Transverse colon (tissue), 4 donors: ENCODE data around the gene MMRN2.

Experiments used
- EP300 ChIP-seq: sonication (generic); formaldehyde crosslinking; IDR thresholded peaks from one replicate; pipeline ENCODE4 v1.6.1; 2017; ENCODE audit warnings: antibody characterized with exemption, low read depth
- POLR2A ChIP-seq: fragments of 450-650 bp; IDR thresholded peaks from one replicate; pipeline ENCODE4 v1.6.1; 2016; ENCODE audit warnings: antibody characterized with exemption, mild to moderate bottlenecking, moderate library complexity
- POLR2AphosphoS5 ChIP-seq, 3 donors: sonication (generic); formaldehyde crosslinking; IDR thresholded peaks; one replicate each; pipeline ENCODE4 v1.6.1; 2016; ENCODE audit warnings: antibody characterized with exemption in 3 of 3
- TF ChIP-seq, protein P1 (sequence below), 5 experiments: fragments of 200-600 bp in 3 of 5; fragments of 450-650 bp in 2 of 5; sonication (generic) in 3 of 5; IDR thresholded peaks; 1 replicate in 2 of 5; 2 replicates in 3 of 5; pipeline ENCODE4 v1.5.1; 2016 to 2017; ENCODE audit warnings: antibody characterized with exemption in 5 of 5, inconsistent platforms in 3 of 5, mild to moderate bottlenecking in 2 of 5, moderate library complexity in 1 of 5

- TF ChIP-seq POLR2AphosphoS5 (IDR thresholded peaks at IDR 0.05) (peak in 2 of 3 donors; percentile 51 to 76), EP300 (no peak), POLR2A (peak; percentile 39)
- TF ChIP-seq, protein P1, sequence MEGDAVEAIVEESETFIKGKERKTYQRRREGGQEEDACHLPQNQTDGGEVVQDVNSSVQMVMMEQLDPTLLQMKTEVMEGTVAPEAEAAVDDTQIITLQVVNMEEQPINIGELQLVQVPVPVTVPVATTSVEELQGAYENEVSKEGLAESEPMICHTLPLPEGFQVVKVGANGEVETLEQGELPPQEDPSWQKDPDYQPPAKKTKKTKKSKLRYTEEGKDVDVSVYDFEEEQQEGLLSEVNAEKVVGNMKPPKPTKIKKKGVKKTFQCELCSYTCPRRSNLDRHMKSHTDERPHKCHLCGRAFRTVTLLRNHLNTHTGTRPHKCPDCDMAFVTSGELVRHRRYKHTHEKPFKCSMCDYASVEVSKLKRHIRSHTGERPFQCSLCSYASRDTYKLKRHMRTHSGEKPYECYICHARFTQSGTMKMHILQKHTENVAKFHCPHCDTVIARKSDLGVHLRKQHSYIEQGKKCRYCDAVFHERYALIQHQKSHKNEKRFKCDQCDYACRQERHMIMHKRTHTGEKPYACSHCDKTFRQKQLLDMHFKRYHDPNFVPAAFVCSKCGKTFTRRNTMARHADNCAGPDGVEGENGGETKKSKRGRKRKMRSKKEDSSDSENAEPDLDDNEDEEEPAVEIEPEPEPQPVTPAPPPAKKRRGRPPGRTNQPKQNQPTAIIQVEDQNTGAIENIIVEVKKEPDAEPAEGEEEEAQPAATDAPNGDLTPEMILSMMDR (IDR thresholded peaks at IDR 0.05) = no peak
These were observed 13.0 kb upstream of the MMRN2 start for GRCh38 chr10:86970162-86970981.
